Neural cell (in vitro differentiated cells): ENCODE data around the gene FGD5.

ENCODE experiments used
- CTCF ChIP-seq: fragments of 450-650 bp; IDR thresholded peaks from 2 replicates; pipeline ENCODE4 v1.5.1; 2014; ENCODE audit warnings: antibody characterized with exemption, mild to moderate bottlenecking, moderate library complexity; ENCODE audit not compliant: poor library complexity, severe bottlenecking
- EP300 ChIP-seq: fragments of 450-650 bp; conservative IDR thresholded peaks from 2 replicates; pipeline ENCODE4 v1.6.1; 2014; ENCODE audit warnings: antibody characterized with exemption, mild to moderate bottlenecking, moderate library complexity; ENCODE audit not compliant: poor library complexity, severe bottlenecking
- EZH2 ChIP-seq: fragments of 200-600, 300-800 bp; shearing (Covaris generic), sonication (generic); IDR thresholded peaks from 2 replicates; pipeline ENCODE4 v1.6.1; 2014; ENCODE audit warnings: antibody characterized with exemption, low read length, borderline replicate concordance, mild to moderate bottlenecking; ENCODE audit not compliant: insufficient read depth, poor library complexity, severe bottlenecking
- SMC3 ChIP-seq: fragments of 450-650 bp; conservative IDR thresholded peaks from 2 replicates; pipeline ENCODE4 v1.6.1; 2014; ENCODE audit warnings: antibody characterized with exemption, mild to moderate bottlenecking, moderate library complexity; ENCODE audit not compliant: poor library complexity
- TF ChIP-seq, protein P1 (sequence below): IDR thresholded peaks from 2 replicates; pipeline ENCODE4 v1.6.1; 2012; ENCODE audit warnings: borderline replicate concordance

GRCh38 chr3:14791343-14791945 is 27.3 kb upstream of the FGD5 start:
- no peak for TF ChIP-seq EZH2
- TF ChIP-seq EP300: no peak
- TF ChIP-seq, protein P1, sequence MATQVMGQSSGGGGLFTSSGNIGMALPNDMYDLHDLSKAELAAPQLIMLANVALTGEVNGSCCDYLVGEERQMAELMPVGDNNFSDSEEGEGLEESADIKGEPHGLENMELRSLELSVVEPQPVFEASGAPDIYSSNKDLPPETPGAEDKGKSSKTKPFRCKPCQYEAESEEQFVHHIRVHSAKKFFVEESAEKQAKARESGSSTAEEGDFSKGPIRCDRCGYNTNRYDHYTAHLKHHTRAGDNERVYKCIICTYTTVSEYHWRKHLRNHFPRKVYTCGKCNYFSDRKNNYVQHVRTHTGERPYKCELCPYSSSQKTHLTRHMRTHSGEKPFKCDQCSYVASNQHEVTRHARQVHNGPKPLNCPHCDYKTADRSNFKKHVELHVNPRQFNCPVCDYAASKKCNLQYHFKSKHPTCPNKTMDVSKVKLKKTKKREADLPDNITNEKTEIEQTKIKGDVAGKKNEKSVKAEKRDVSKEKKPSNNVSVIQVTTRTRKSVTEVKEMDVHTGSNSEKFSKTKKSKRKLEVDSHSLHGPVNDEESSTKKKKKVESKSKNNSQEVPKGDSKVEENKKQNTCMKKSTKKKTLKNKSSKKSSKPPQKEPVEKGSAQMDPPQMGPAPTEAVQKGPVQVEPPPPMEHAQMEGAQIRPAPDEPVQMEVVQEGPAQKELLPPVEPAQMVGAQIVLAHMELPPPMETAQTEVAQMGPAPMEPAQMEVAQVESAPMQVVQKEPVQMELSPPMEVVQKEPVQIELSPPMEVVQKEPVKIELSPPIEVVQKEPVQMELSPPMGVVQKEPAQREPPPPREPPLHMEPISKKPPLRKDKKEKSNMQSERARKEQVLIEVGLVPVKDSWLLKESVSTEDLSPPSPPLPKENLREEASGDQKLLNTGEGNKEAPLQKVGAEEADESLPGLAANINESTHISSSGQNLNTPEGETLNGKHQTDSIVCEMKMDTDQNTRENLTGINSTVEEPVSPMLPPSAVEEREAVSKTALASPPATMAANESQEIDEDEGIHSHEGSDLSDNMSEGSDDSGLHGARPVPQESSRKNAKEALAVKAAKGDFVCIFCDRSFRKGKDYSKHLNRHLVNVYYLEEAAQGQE: no peak
- TF ChIP-seq CTCF: peak; percentile 43
- TF ChIP-seq SMC3: peak; percentile 25
